ENCODE results near the gene WNT10A. TPM values are rescaled to one million over a fixed set of nuclear protein-coding genes. Genes with fewer than 3 reads are reported as not detected.

Gene WNT10A
- total and polyA plus RNA-seq, 3 donors from 2014 or later = 1.5 to 2.5 (median 2.1) TPM

DNA sequence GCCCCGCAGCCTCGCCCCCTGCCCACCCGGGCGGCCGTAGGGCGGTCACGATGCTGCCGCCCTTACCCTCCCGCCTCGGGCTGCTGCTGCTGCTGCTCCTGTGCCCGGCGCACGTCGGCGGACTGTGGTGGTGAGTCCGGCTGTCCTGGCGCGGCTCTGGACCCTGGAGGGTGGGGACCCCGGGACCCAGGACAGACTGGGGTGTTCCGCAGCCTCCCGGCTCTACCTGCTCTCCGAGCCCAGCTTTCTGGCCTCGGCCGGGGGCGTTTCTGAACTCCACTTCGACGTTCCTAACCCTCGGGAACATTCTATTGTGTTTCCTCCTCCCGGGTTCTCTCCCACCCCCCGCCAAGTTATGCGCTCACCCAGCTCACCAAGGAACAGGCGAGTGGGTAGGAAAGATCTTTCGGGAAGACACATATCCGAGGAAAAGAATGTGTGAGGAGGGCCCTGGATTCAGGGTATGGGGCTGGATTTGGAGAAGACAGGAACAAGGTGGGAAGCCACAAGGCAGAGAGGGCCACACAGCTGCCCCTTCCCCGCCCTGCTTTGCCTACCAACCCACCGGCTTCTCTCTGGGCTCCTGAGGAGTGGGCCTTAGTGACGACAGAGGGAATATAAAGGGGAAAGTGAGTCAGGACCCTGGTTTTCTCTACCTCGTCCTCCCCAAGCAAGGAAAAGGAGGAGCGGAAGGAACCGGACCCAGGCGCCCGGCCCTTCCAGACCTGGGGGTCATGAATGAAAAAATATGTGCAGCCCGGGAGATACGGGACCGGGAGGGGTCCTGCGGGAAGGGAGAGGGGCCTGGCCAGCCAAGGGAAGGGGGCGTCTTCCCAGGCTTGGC is 20.4 kb upstream of the WNT10A start:
- Histone ChIP-seq H3K4me1 (peaks cover 21% of the 10 kb centered on the region), H3K9me3 (no peaks in the 10 kb centered on the region), H3K4me3 (peak overlapping the region; percentile 47 to 54), H3K36me3 (ENCODE audit: low read depth, missing control alignments) (no peaks in the 10 kb centered on the region), H3K27me3 (no peaks in the 10 kb centered on the region), H3K27ac (peak overlapping the region in 1 of 2 donors; percentile 31)
- WGBS, 2 donors = 2 to 5% methylated on average over 31 to 32 of the region's 47 CpGs
- DNase-seq = no peak
- TF ChIP-seq, protein P1, sequence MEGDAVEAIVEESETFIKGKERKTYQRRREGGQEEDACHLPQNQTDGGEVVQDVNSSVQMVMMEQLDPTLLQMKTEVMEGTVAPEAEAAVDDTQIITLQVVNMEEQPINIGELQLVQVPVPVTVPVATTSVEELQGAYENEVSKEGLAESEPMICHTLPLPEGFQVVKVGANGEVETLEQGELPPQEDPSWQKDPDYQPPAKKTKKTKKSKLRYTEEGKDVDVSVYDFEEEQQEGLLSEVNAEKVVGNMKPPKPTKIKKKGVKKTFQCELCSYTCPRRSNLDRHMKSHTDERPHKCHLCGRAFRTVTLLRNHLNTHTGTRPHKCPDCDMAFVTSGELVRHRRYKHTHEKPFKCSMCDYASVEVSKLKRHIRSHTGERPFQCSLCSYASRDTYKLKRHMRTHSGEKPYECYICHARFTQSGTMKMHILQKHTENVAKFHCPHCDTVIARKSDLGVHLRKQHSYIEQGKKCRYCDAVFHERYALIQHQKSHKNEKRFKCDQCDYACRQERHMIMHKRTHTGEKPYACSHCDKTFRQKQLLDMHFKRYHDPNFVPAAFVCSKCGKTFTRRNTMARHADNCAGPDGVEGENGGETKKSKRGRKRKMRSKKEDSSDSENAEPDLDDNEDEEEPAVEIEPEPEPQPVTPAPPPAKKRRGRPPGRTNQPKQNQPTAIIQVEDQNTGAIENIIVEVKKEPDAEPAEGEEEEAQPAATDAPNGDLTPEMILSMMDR (IDR thresholded peaks at IDR 0.05) = no peak
- TF ChIP-seq POLR2A (IDR thresholded peaks at IDR 0.05) = no peak
- intact Hi-C loops (cut with DNase I; ENCODE audit: low total_unique reads) = no loop called here

GRCh38 chr2:218860950-218861381 is 19.7 kb upstream of the WNT10A start:
- WGBS, 2 donors = 0 to 11% methylated on average over 15 to 21 of the region's 21 CpGs
- peak overlapping the region; percentile 15 to 54 for H3K4me3 ChIP-seq
- H3K36me3 ChIP-seq (ENCODE audit: low read depth, missing control alignments) = no peaks in the 10 kb centered on the region
- DNase-seq = peak; percentile 92
- peaks cover 21% of the 10 kb centered on the region for H3K4me1 ChIP-seq
- no peaks in the 10 kb centered on the region for H3K9me3 ChIP-seq
- no peaks in the 10 kb centered on the region for H3K27me3 ChIP-seq
- TF ChIP-seq POLR2A (IDR thresholded peaks at IDR 0.05) = no peak
- TF ChIP-seq, protein P1 (IDR thresholded peaks at IDR 0.05) = no peak
- intact Hi-C loops (cut with DNase I; ENCODE audit: low total_unique reads) = no loop called here
- H3K27ac ChIP-seq = no peak overlapping the region

- Histone ChIP-seq H3K36me3 (ENCODE audit: low read depth, missing control alignments) (no peaks in the 10 kb centered on the region), H3K4me1 (peaks cover 21% of the 10 kb centered on the region), H3K4me3 (no peak overlapping the region), H3K27me3 (no peaks in the 10 kb centered on the region), H3K9me3 (no peaks in the 10 kb centered on the region), H3K27ac (no peak overlapping the region)
- intact Hi-C loops (cut with DNase I; ENCODE audit: low total_unique reads) = no loop called here
- 67 to 68% methylated on average over 7 of the region's 7 CpGs for WGBS, 2 donors
- TF ChIP-seq, protein P1 (IDR thresholded peaks at IDR 0.05) = no peak
- TF ChIP-seq POLR2A (IDR thresholded peaks at IDR 0.05) = no peak
- DNase-seq = no peak
These were observed 18.9 kb upstream of the WNT10A start for GRCh38 chr2:218861645-218862318.

GRCh38 chr2:218863021-218863520 is 17.6 kb upstream of the WNT10A start:
- H3K4me3 ChIP-seq = no peak overlapping the region
- intact Hi-C loops (cut with DNase I; ENCODE audit: low total_unique reads) = no loop called here
- no peak overlapping the region for H3K27ac ChIP-seq
- no peaks in the 10 kb centered on the region for H3K36me3 ChIP-seq (ENCODE audit: low read depth, missing control alignments)
- no peak for DNase-seq
- 55 to 58% methylated on average over 3 of the region's 3 CpGs for WGBS, 2 donors
- H3K27me3 ChIP-seq = no peaks in the 10 kb centered on the region
- TF ChIP-seq POLR2A (IDR thresholded peaks at IDR 0.05) = no peak
- TF ChIP-seq, protein P1 (IDR thresholded peaks at IDR 0.05) = no peak
- H3K9me3 ChIP-seq = no peaks in the 10 kb centered on the region
- peaks cover 14% of the 10 kb centered on the region for H3K4me1 ChIP-seq

Measured in testis (tissue), 3 donors.